ENCODE measurements around the gene ADGRD2. TPM values are rescaled to one million over a fixed set of nuclear protein-coding genes. Genes with fewer than 3 reads are reported as not detected.

Gene ADGRD2
- total RNA-seq, 1 donor from 2014 or later, result not detected

DNA sequence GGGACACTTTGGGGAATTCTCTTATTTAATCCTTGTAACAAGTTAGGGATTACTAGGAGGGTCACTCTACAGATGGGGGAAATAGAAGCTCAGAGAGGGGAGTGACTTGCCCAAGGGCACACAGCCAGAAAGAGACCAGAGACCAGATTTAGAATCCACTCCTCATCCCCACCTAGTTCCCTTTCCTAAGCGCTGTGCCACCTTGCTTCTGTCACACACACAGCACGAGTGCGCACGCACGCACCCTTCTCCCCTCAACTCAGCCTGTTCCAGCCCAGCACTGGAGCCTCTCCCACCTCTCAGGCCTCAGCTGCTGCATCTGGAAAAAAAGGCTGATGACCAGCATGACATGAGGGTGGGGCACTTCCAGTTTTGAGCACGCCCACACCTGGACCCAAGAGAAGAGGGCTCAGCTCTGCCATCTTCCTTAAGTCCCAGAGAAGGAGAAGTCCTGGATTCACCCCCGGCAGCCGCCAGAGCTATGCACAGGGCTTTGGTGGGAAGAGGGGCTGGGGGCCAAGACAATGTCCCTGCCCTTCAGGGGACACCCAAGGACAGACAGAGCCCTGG, 38.5 kb downstream of the ADGRD2 start:
- Mint-ChIP-seq H3K4me1 (ENCODE audit: low read depth) (no peaks in the 10 kb centered on the region), H3K36me3 (ENCODE audit: low read depth) (no peaks in the 10 kb centered on the region), H3K9me3 (ENCODE audit: low read depth) (no peaks in the 10 kb centered on the region), H3K27ac (ENCODE audit: unreplicated experiment) (peak overlapping the region; percentile 32), H3K4me3 (ENCODE audit: unreplicated experiment) (no peak overlapping the region), H3K27me3 (ENCODE audit: low read depth) (peaks cover 36% of the 10 kb centered on the region)
- DNase-seq (ENCODE audit: low spot score), result no peak
- TF ChIP-seq, protein P1, sequence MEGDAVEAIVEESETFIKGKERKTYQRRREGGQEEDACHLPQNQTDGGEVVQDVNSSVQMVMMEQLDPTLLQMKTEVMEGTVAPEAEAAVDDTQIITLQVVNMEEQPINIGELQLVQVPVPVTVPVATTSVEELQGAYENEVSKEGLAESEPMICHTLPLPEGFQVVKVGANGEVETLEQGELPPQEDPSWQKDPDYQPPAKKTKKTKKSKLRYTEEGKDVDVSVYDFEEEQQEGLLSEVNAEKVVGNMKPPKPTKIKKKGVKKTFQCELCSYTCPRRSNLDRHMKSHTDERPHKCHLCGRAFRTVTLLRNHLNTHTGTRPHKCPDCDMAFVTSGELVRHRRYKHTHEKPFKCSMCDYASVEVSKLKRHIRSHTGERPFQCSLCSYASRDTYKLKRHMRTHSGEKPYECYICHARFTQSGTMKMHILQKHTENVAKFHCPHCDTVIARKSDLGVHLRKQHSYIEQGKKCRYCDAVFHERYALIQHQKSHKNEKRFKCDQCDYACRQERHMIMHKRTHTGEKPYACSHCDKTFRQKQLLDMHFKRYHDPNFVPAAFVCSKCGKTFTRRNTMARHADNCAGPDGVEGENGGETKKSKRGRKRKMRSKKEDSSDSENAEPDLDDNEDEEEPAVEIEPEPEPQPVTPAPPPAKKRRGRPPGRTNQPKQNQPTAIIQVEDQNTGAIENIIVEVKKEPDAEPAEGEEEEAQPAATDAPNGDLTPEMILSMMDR (IDR thresholded peaks at IDR 0.05), result no peak

GRCh38 chr9:124489222-124489621, 39.0 kb downstream of the ADGRD2 start:
- Mint-ChIP-seq H3K4me1 (ENCODE audit: low read depth) (no peaks in the 10 kb centered on the region), H3K27me3 (ENCODE audit: low read depth) (peaks cover 38% of the 10 kb centered on the region), H3K27ac (ENCODE audit: unreplicated experiment) (no peak overlapping the region), H3K36me3 (ENCODE audit: low read depth) (no peaks in the 10 kb centered on the region), H3K4me3 (ENCODE audit: unreplicated experiment) (no peak overlapping the region), H3K9me3 (ENCODE audit: low read depth) (no peaks in the 10 kb centered on the region)
- no peak for DNase-seq (ENCODE audit: low spot score)
- TF ChIP-seq, protein P1 (IDR thresholded peaks at IDR 0.05), result no peak

DNA sequence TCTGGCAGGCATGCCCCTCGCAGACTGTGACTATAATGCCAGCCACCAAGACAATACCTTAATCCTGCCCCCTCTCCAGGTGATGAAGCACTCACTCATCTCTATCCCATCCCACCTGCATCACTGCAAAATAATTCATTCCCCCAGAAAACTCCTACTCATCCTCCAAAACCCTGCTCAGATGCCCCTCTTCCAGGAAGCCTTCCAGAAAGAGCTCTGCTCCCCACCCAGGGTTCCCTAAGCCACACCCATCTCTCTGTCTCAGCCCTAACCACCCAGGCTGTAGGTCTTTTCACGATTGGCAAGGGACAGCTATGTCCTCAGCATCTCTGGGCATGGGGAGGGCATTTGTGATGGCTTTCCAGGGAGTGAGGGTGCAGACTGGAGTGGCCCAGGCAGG, 39.8 kb downstream of the ADGRD2 start:
- no peak for DNase-seq (ENCODE audit: low spot score)
- H3K4me1 Mint-ChIP-seq (ENCODE audit: low read depth), result no peaks in the 10 kb centered on the region
- no peaks in the 10 kb centered on the region for H3K9me3 Mint-ChIP-seq (ENCODE audit: low read depth)
- no peaks in the 10 kb centered on the region for H3K36me3 Mint-ChIP-seq (ENCODE audit: low read depth)
- H3K4me3 Mint-ChIP-seq (ENCODE audit: unreplicated experiment), result no peak overlapping the region
- no peak overlapping the region for H3K27ac Mint-ChIP-seq (ENCODE audit: unreplicated experiment)
- TF ChIP-seq, protein P1 (IDR thresholded peaks at IDR 0.05), result no peak
- peaks cover 40% of the 10 kb centered on the region for H3K27me3 Mint-ChIP-seq (ENCODE audit: low read depth)

DNA sequence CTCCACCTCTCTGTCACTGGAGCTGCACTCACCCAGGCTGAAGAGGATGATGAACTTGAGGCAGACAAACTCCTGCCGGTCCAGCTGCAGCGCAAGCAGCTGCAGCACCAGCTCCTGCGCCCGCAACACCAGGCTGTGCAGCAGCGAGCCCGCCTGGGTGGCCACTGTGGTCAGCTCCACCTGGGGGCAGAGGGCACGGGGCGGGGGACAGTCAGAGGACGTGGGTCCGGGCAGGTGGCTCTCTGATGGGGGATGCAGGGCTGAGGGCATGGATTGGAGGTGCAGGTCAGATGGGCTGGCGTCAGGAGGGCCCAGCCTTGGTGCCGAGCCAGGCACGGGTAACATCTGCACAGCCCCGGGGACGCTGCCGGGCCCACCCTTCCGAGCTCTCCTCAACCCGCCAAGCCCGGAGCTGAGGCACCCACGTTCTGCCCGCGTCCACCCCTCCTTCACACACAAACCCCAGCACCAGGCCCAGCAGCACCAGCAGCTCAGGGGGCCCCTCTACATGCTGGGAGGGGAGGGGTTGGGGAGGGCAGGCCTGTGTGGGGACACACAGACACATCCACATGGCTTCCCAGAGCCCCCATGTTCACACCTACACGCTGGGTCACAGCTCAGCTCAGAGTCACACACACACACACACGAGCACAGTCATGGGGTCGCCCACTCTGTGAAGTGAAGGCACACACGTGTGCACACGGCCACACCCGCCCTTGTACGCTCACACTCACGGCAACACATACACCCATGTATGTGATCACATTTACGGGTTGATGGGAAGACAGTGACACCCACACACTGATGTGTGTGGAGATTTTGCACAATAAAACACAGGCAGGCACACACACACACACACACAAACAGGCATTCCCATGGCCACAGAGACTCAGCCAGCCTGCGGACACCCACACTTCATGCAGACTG, 41.1 kb downstream of the ADGRD2 start:
- TF ChIP-seq, protein P1 (IDR thresholded peaks at IDR 0.05), result no peak
- H3K27ac Mint-ChIP-seq (ENCODE audit: unreplicated experiment), result no peak overlapping the region
- DNase-seq (ENCODE audit: low spot score), result no peak
- no peaks in the 10 kb centered on the region for H3K36me3 Mint-ChIP-seq (ENCODE audit: low read depth)
- no peak overlapping the region for H3K4me3 Mint-ChIP-seq (ENCODE audit: unreplicated experiment)
- H3K27me3 Mint-ChIP-seq (ENCODE audit: low read depth), result peaks cover 41% of the 10 kb centered on the region
- no peaks in the 10 kb centered on the region for H3K4me1 Mint-ChIP-seq (ENCODE audit: low read depth)
- H3K9me3 Mint-ChIP-seq (ENCODE audit: low read depth), result no peaks in the 10 kb centered on the region

DNA sequence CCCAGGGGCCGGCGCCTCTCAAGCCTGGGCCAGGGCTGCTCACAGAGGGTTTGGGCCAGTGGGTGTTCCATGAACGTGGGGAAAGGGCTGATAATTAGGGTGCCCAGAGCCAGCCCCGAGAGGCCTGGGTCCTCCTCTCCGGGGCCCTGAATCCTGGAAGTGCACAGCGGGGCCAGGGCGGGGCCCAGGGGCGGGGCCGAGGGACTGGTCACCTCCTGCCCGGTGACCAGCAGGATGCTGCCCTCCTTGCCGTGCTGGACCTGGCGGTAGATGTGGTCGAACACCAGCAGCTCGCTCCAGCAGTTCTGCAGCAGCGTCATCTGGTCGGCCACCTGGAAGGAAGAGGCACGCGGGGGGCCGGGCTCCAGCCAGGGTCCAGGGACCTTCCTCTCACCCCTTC, 42.6 kb downstream of the ADGRD2 start:
- H3K9me3 Mint-ChIP-seq (ENCODE audit: low read depth), result no peaks in the 10 kb centered on the region
- H3K27ac Mint-ChIP-seq (ENCODE audit: unreplicated experiment), result no peak overlapping the region
- DNase-seq (ENCODE audit: low spot score), result no peak
- no peaks in the 10 kb centered on the region for H3K36me3 Mint-ChIP-seq (ENCODE audit: low read depth)
- H3K4me1 Mint-ChIP-seq (ENCODE audit: low read depth), result no peaks in the 10 kb centered on the region
- TF ChIP-seq, protein P1 (IDR thresholded peaks at IDR 0.05), result no peak
- no peak overlapping the region for H3K4me3 Mint-ChIP-seq (ENCODE audit: unreplicated experiment)
- peaks cover 35% of the 10 kb centered on the region for H3K27me3 Mint-ChIP-seq (ENCODE audit: low read depth)
